ENCODE results near the gene TOMM40. TPM values are rescaled to one million over a fixed set of nuclear protein-coding genes. Genes with fewer than 3 reads are reported as not detected.

Gene TOMM40
- total RNA-seq, 1 experiment from 2014 or later, result 162 TPM

DNA sequence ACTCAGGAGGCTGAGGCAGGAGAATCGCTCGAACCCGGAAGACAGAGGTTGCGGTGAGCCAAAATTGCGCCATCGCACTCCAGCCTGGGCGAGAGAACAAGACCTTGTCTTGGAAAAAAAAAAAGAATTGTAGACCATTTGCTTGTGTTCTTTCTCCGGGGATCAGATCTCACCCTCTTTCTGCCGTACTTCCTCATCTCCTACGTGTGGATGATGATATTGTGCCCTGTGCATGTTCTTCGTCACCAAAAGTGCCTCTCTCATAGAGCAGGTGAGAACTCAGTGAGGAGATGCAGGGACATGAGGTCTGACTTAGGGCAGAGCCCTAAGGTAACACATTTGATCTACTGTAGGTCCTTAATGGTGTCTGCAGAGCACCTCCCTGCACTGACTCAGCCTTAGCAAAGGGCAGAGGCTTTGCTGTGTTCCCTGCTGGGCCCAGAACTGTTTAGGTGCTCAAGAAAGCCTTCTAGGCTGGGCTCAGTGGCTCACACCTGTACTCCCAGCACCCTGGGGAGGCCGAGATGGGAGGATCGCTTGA lies 56.1 kb downstream of the TOMM40 start:
- Mint-ChIP-seq H3K27me3 (ENCODE audit: unreplicated experiment) (peaks cover 23% of the 10 kb centered on the region), H3K4me1 (ENCODE audit: low read depth, unreplicated experiment) (peaks cover 8% of the 10 kb centered on the region), H3K27ac (ENCODE audit: unreplicated experiment) (no peak overlapping the region), H3K4me3 (ENCODE audit: low read depth, unreplicated experiment) (no peak overlapping the region), H3K9me3 (ENCODE audit: low read depth, unreplicated experiment) (no peaks in the 10 kb centered on the region), H3K36me3 (ENCODE audit: insufficient read depth, unreplicated experiment) (peaks cover 3% of the 10 kb centered on the region)
- TF ChIP-seq CTCF (IDR thresholded peaks at IDR 0.05; ENCODE audit: unreplicated experiment), result no peak
- DNase-seq, result no peak
- intact Hi-C loops (cut with micrococcal nuclease; ENCODE audit: unreplicated experiment), result no loop called here
- CTCF ChIA-PET, result no interaction called here
- no TSS peak for BruUV-seq (replicated peaks)

GRCh38 chr19:44948237-44948636 lies 57.2 kb downstream of the TOMM40 start:
- CTCF ChIA-PET, result no interaction called here
- intact Hi-C loops (cut with micrococcal nuclease; ENCODE audit: unreplicated experiment), result no loop called here
- no peaks in the 10 kb centered on the region for H3K9me3 Mint-ChIP-seq (ENCODE audit: low read depth, unreplicated experiment)
- H3K4me1 Mint-ChIP-seq (ENCODE audit: low read depth, unreplicated experiment), result peaks cover 8% of the 10 kb centered on the region
- H3K4me3 Mint-ChIP-seq (ENCODE audit: low read depth, unreplicated experiment), result no peak overlapping the region
- TF ChIP-seq CTCF (IDR thresholded peaks at IDR 0.05; ENCODE audit: unreplicated experiment), result no peak
- H3K27ac Mint-ChIP-seq (ENCODE audit: unreplicated experiment), result no peak overlapping the region
- H3K36me3 Mint-ChIP-seq (ENCODE audit: insufficient read depth, unreplicated experiment), result peaks cover 3% of the 10 kb centered on the region
- DNase-seq, result no peak
- no TSS peak for BruUV-seq (replicated peaks)
- H3K27me3 Mint-ChIP-seq (ENCODE audit: unreplicated experiment), result peaks cover 23% of the 10 kb centered on the region

- Mint-ChIP-seq H3K27ac (ENCODE audit: unreplicated experiment) (no peak overlapping the region), H3K36me3 (ENCODE audit: insufficient read depth, unreplicated experiment) (peaks cover 7% of the 10 kb centered on the region), H3K9me3 (ENCODE audit: low read depth, unreplicated experiment) (no peaks in the 10 kb centered on the region), H3K27me3 (ENCODE audit: unreplicated experiment) (peaks cover 16% of the 10 kb centered on the region), H3K4me3 (ENCODE audit: low read depth, unreplicated experiment) (no peak overlapping the region), H3K4me1 (ENCODE audit: low read depth, unreplicated experiment) (peaks cover 4% of the 10 kb centered on the region)
- DNase-seq, result no peak
- CTCF ChIA-PET, result no interaction called here
- no TSS peak for BruUV-seq (replicated peaks)
- no peak for TF ChIP-seq CTCF (IDR thresholded peaks at IDR 0.05; ENCODE audit: unreplicated experiment)
- intact Hi-C loops (cut with micrococcal nuclease; ENCODE audit: unreplicated experiment), result no loop called here
These were observed 57.8 kb downstream of the TOMM40 start for GRCh38 chr19:44948763-44949374.

DNA sequence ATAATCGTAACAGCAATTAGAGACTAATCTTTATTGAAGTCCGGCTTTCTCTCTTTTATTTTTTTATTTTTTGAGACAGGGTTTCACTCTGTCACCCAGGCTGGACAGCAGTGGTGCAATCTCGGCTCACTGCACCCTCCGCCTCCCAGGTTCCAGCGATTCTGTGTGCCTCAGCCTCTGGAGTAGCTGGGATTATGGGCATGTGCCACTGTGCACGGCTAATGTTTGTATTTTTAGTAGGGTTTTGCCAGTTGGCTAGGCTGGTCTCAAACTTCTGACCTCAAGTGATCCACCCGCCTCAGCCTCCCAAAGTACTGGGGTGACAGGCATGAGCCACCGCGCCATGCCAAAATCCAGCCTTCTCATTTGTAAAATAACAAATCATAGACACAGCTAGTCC lies 58.5 kb downstream of the TOMM40 start:
- peaks cover 10% of the 10 kb centered on the region for H3K36me3 Mint-ChIP-seq (ENCODE audit: insufficient read depth, unreplicated experiment)
- H3K9me3 Mint-ChIP-seq (ENCODE audit: low read depth, unreplicated experiment), result no peaks in the 10 kb centered on the region
- intact Hi-C loops (cut with micrococcal nuclease; ENCODE audit: unreplicated experiment), result no loop called here
- H3K4me3 Mint-ChIP-seq (ENCODE audit: low read depth, unreplicated experiment), result no peak overlapping the region
- peaks cover 10% of the 10 kb centered on the region for H3K27me3 Mint-ChIP-seq (ENCODE audit: unreplicated experiment)
- no TSS peak for BruUV-seq (replicated peaks)
- TF ChIP-seq CTCF (IDR thresholded peaks at IDR 0.05; ENCODE audit: unreplicated experiment), result no peak
- CTCF ChIA-PET, result no interaction called here
- DNase-seq, result no peak
- H3K27ac Mint-ChIP-seq (ENCODE audit: unreplicated experiment), result no peak overlapping the region
- H3K4me1 Mint-ChIP-seq (ENCODE audit: low read depth, unreplicated experiment), result no peaks in the 10 kb centered on the region

Measured in Calu3 (cell line).